HG03103 (cell line): ENCODE results near the gene ADRA1B.

ENCODE experiments used
- ATAC-seq: cut with Tn5 transposase; IDR thresholded peaks from one replicate; pipeline ENCODE4 v1.9.1; 2021; ENCODE audit warnings: low read depth; ENCODE audit not compliant: unreplicated experiment

The ADRA1B gene

GRCh38 chr5:159901308-159901707 lies 15.0 kb upstream of the ADRA1B start:
- ATAC-seq = no peak

DNA sequence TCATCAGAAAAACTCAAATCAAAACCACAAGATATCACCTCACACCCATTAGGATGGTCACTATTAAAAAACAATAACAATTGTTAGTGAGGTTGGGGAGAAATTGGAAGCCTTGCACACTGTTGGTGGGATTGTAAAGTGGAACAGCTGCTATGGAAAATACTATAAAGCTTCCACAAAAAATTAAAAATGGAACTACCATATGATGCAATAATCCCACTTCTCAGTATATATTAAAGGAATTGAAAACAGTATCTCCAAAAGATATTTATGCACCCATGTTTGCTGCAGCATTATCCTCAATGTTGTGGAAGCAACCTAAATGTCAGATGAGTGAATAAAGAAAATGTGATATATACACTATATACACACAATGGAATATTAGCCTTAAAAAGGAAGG lies 14.5 kb upstream of the ADRA1B start:
- no peak for ATAC-seq

GRCh38 chr5:159902444-159903121 lies 13.7 kb upstream of the ADRA1B start:
- no peak for ATAC-seq

GRCh38 chr5:159903131-159903530 lies 13.2 kb upstream of the ADRA1B start:
- ATAC-seq = no peak

- ATAC-seq = no peak
Measured at GRCh38 chr5:159904874-159905273, 11.4 kb upstream of the ADRA1B start.

DNA sequence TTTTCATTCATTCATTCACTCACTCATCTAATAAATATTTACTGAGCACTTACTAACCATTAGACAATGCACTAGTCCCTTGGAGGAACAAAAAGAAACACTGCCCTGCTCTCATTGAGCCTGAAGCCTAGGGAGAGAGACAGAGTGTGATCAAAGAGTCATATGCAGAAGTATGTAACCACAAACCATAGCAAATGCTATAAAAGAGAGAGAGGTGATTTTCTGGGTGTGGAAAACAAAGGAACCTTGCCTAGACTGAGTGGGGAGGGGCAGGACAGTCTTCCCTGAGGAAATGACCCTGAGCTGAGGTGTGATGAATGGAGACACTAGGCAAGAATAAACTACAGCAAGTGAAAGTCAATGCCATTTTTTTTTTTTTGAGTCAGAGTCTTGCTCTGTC lies 10.8 kb upstream of the ADRA1B start:
- ATAC-seq = no peak

DNA sequence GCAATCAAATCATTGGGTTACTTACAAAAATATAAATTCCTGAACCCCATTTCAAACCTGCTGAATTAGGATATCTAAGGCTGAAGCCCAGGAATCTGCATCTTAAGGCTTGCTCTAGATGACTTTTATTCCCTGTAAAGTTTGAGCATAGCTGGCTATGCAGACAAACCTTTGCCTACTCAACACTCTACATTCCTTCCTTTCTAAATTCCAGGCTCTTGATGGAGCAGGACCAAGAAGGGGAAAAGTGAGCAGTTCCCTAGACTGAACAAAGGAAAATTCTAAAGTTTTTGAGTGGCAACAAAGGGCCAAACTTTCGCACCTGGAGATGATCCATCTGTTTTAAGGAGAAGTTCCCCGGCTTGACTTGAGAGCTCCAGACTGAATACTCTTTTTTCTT lies 9.8 kb upstream of the ADRA1B start:
- no peak for ATAC-seq

DNA sequence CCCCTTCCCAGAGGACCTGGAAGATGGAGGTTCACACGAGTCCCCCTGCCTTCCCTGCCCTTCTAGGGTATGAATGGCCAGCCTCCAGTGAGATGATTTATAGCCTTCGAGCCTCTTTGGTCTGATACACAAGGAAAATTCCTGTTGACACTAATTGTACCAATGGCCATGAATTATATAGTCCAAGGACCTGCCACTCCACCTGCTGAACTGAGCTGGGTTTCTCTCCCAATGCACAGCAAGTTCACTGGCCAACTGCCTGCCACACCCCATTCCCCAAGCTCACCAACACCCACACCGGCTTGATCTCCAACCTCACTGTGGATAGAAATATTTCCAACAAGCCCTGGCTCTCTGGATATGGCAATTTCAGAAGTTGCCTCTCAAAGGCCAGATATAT lies 9.3 kb upstream of the ADRA1B start:
- ATAC-seq = no peak

DNA sequence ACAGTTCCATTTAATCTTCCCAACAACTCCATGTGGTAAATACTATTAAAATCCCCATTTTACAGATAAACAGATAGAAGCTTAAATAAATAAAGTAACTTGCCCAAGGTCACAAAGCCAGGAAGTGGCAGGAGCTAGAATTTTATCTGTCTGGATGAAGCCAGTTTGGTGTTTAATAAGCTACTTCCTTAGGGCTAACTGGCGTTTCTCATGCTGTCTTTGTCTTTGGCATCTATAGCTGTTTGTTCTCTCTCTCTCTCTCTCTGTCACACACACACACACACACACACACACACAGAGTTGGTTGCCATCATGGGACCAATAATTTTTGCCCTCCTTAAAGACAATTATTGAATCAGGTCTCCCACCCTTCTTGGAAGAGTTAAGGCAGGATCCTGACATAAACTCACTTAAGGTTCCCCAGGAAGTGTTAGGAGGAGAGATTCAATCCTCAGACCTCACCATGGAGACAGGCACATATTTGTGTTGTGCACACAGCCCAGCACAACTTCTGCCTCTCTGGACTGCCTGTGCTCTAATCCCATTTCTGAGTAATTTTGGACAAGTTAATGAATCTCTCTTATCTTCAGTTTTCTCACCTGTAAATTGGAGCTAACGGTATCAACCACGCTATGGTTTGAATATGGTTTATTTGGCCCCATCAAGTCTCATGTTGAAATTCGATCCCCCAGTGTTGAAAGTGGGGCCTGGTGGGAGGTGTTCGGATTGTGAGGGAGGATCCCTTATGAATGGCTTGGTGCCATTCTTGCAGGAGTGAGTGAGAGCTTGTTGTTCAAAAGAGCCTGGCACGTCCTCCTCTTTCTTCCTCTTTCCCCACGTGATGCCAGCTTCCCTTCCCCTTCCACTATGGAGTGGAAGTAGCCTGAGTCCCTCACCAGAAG lies 8.3 kb upstream of the ADRA1B start:
- ATAC-seq = no peak

DNA sequence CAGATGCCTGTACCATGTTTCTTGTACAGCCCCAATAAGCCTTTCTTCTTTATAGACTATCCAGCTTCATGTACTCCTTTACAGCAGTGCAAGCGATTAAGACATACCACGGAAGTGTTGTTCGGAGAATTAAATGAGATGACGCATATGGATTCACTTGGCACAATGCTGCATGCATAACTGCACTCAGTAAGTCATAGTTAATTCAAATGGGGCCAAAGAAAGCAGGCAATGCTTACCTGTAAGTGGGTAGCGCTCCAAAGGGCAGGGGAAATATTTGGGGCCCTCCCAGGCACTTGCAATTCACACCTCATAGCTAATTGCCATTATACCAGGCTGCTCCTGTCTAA lies 7.7 kb upstream of the ADRA1B start:
- ATAC-seq = no peak

GRCh38 chr5:159909126-159909525 lies 7.2 kb upstream of the ADRA1B start:
- no peak for ATAC-seq

- ATAC-seq = no peak
Measured at GRCh38 chr5:159910207-159910842, 6.0 kb upstream of the ADRA1B start.

GRCh38 chr5:159910843-159911229 lies 5.4 kb upstream of the ADRA1B start:
- ATAC-seq = no peak

DNA sequence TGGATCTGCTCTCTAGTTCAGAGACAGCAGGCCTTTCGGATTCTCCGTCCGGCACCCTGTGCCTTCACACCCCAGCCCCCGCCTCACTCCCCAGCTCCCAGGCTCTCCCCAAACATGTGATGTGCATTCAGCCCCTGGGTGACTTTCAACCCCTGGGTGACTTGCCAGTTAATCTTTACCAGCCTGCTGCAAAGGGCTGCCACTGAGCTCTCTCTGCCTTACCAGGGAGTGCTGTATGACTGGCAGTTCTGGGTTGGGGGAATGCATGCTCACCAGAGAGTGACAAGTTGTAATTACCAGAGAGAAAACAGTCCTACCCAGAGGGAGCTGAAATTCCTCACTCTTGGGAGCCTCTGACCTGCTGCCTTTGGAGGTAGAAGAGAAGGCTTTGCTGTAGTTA lies 4.9 kb upstream of the ADRA1B start:
- no peak for ATAC-seq

DNA sequence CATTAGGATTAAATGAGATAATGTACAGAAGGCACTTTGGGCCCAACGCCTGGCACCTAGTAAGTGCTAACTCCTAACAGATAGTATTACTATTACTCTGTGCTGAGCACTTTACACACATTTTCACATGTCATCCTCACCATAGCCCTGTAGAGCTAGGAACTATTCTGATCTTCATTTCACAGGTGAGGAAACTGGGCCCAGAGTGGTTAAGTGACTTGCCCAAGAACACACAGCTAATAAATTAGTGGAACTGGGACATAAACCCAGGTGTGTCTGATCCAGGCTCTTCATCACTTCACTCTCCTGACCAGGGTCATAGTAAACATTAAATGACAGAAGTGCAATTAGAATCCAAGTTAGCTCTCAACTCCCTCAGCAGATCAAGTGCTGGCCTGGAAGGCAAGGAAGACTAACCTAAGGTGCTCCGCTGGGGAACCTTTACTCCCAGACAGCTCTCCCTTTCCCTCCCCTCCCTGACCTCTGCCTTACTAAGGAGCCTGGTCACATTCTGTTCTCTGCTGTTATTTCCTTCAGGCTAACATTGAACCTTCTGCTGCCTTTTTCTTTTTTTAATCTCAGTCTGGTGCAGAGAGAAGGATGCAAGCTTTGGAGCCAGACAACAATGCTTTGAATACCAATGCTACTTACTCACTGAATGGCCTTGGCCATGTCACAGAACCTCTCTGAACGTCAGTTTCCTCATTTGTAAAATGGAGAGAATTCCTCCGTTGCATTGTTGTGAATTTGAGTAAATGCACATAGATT lies 4.1 kb upstream of the ADRA1B start:
- ATAC-seq = no peak

GRCh38 chr5:159913048-159913447 lies 3.2 kb upstream of the ADRA1B start:
- ATAC-seq = no peak

DNA sequence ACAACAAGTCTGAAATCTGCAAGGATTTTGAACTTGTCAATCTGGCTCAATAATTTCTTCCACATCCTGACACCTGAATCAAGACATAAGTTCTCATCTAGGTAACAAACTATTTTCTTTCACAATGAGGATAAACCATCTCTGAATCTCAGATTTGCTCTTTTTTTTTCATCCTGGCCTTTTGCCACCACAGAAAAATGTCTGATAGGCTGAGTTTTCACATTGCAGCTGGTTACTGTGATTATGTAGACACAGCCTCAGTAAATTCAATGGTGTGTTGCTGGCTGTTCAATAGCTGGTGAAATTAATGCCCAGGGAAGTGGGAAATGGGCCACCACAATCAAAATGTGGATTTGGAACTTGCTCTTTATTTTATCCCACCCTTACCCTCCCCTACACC lies 2.8 kb upstream of the ADRA1B start:
- ATAC-seq = no peak

- ATAC-seq = no peak
Measured at GRCh38 chr5:159916841-159917761, 819 bp downstream of the ADRA1B start.

DNA sequence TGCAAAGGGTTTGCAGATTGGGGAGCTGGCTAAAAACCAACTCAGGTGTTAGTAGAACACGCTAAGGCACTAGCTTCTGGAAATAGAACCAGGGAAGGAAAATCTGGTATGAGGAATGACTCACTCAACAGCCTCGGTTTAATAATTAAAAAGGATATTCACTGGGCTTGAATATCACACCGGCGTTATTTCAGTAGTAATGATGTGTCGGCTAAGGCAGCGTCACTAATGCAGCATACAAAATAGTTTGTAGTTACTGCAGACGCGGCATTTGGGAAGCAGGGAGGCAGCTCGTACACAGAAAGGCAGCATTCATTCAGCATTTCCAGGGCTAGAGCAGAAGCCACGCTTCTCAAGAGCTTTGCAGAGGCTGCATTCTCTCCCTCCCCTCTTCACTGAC lies 1.7 kb downstream of the ADRA1B start:
- no peak for ATAC-seq

GRCh38 chr5:159921721-159922120 lies 5.4 kb downstream of the ADRA1B start:
- ATAC-seq = no peak
